ACC112 (cell line): ENCODE measurements around the gene PIM3.
A peak's percentile ranks its signal among the peaks of the same experiment; 100 is the strongest.

Experiments
- H2AFZ ChIP-seq: fragments of 200-600 bp; sonication (generic); one replicate; pipeline ENCODE4 v1.6.0; 2017; ENCODE audit warnings: antibody characterized with exemption, low read length; ENCODE audit not compliant: unreplicated experiment
- H3K27ac ChIP-seq: fragments of 200-600 bp; sonication (generic); 2 replicates; pipeline ENCODE4 v1.5.1; 2014; ENCODE audit warnings: low read depth, mild to moderate bottlenecking, antibody characterized with exemption, low read length, moderate library complexity
- H3K27me3 ChIP-seq: fragments of 200-600 bp; sonication (generic); 2 replicates; pipeline ENCODE4 v1.6.1; 2014; ENCODE audit warnings: mild to moderate bottlenecking, antibody characterized with exemption, low read length, moderate library complexity, mixed read lengths; ENCODE audit not compliant: insufficient read depth
- H3K36me3 ChIP-seq: fragments of 200-600 bp; sonication (generic); 2 replicates; pipeline ENCODE4 v1.6.1; 2016; ENCODE audit warnings: mild to moderate bottlenecking, antibody characterized with exemption, low read length, moderate library complexity, mixed read lengths; ENCODE audit not compliant: insufficient read depth
- H3K4me1 ChIP-seq: fragments of 200-600 bp; sonication (generic); one replicate; pipeline ENCODE4 v1.6.1; 2016; ENCODE audit warnings: low read length, mixed read lengths; ENCODE audit not compliant: insufficient read depth, unreplicated experiment, control insufficient read depth
- H3K4me3 ChIP-seq: fragments of 200-600 bp; sonication (generic); 2 replicates; pipeline ENCODE4 v1.5.1; 2014; ENCODE audit warnings: mild to moderate bottlenecking, low read depth, low read length
- H3K79me2 ChIP-seq: fragments of 200-600 bp; sonication (generic); one replicate; pipeline ENCODE4 v1.6.0; 2016; ENCODE audit warnings: low read length; ENCODE audit not compliant: control insufficient read depth, unreplicated experiment, insufficient read depth

PIM3 gene

GRCh38 chr22:49960159-49961004, at the start of gene PIM3:
TSS of gene PIM3 (plus strand) at chr22:49960772. CDS start at chr22:49960948, 176 bp downstream.
- Histone ChIP-seq H3K27me3 (no peaks in the 10 kb centered on the region), H3K79me2 (peaks cover 25% of the 10 kb centered on the region), H3K27ac (peak within 1 kb of the TSS; percentile 77; the same call in 1 of the 2 replicates), H3K36me3 (no peaks in the 10 kb centered on the region), H2AFZ (no peak within 1 kb of the TSS), H3K4me3 (peak within 1 kb of the TSS; percentile 90), H3K4me1 (peaks cover 8% of the 10 kb centered on the region)

- Histone ChIP-seq H2AFZ (no peak overlapping the region), H3K27me3 (no peaks in the 10 kb centered on the region), H3K4me1 (no peaks in the 10 kb centered on the region), H3K36me3 (no peaks in the 10 kb centered on the region), H3K79me2 (no peaks in the 10 kb centered on the region), H3K4me3 (no peak overlapping the region), H3K27ac (no peak overlapping the region)
These were observed 48.5 kb upstream of the PIM3 start for GRCh38 chr22:49911881-49912625.

DNA sequence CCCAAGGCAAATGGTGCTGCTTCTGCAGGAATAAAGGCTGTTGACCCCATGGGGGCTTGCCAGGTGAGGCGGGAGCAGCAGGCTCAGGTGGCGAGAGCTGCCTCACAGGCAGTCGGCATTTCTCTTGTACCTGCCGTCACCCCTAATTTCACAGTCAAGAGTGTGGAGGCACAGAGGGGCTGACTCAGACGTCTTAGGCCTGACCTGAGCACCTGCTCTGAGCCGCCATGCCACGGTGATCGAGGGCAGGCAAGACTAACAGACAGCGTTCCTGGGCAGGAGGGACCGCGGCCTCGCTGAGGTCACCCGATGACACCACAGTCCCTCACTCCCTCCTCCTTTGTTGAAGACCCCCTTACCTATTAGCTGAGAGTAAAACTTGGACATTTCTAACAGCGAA, 47.5 kb upstream of the PIM3 start:
- no peaks in the 10 kb centered on the region for H3K4me1 ChIP-seq
- H3K27me3 ChIP-seq = no peaks in the 10 kb centered on the region
- H3K4me3 ChIP-seq = no peak overlapping the region
- no peaks in the 10 kb centered on the region for H3K36me3 ChIP-seq
- no peaks in the 10 kb centered on the region for H3K79me2 ChIP-seq
- H3K27ac ChIP-seq = no peak overlapping the region
- no peak overlapping the region for H2AFZ ChIP-seq

DNA sequence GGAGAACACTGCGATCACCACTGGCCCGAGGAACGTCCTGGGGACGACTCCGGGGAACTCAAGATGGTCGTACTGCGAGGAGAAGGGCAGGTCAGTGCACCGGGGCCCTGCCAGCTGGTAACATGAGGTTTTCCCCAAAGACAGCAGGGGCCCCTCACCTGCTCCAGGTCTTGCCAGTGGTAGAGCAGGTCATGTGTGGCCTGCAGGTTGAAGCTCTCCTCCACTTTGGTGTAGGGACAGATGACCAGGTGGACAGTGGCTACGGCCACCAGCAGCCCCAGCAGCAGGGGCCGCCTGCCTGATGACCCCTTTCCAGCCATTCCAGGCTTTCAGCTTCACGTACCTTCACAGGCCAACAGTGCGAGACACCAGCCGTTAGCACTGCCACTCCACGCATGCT, 47.1 kb upstream of the PIM3 start:
- H2AFZ ChIP-seq = no peak overlapping the region
- H3K4me1 ChIP-seq = no peaks in the 10 kb centered on the region
- H3K27ac ChIP-seq = no peak overlapping the region
- no peaks in the 10 kb centered on the region for H3K79me2 ChIP-seq
- H3K36me3 ChIP-seq = no peaks in the 10 kb centered on the region
- no peaks in the 10 kb centered on the region for H3K27me3 ChIP-seq
- H3K4me3 ChIP-seq = no peak overlapping the region

DNA sequence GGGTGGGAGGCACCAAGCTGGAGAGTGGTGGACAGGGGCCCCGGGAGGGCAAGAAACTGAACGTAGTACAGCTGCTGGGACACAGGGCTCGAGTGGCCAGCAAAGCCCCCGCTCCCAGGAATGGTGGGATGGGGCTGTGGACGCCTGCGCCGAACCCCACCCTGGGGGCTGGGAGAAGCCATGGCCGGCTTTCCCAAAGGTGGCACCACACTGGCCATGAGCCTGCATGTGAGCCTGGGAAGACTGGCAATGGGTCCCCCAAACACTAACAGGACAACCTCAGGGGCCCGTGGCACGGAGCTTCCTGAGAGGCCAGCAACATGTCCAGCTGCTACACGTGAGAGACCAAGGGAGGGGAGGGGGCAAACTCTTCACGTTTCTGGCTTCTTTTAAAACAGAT, 46.3 kb upstream of the PIM3 start:
- H3K4me3 ChIP-seq = no peak overlapping the region
- no peak overlapping the region for H2AFZ ChIP-seq
- no peaks in the 10 kb centered on the region for H3K27me3 ChIP-seq
- peaks cover under 1% of the 10 kb centered on the region for H3K4me1 ChIP-seq
- H3K79me2 ChIP-seq = no peaks in the 10 kb centered on the region
- no peak overlapping the region for H3K27ac ChIP-seq
- no peaks in the 10 kb centered on the region for H3K36me3 ChIP-seq

DNA sequence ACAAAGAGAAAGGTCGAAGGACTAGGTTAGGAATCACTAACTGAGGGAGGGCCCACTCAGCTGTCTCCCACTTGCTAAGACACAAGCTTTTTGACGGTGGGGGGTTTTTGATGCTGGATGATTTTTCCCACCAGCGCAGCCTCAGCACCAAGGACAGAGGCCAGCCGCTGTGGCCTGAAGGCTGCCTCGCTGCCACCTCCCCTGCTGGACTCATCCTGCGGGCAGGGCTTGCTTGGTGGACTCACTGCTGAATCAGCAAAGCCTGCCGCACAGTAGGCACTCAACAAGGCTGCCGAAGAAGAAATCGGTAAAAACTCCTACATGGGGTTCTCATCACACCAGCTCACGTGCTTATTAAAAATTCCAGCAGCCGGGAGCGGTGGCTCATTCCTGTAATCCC, 45.0 kb upstream of the PIM3 start:
- no peak overlapping the region for H2AFZ ChIP-seq
- H3K4me3 ChIP-seq = no peak overlapping the region
- H3K36me3 ChIP-seq = no peaks in the 10 kb centered on the region

DNA sequence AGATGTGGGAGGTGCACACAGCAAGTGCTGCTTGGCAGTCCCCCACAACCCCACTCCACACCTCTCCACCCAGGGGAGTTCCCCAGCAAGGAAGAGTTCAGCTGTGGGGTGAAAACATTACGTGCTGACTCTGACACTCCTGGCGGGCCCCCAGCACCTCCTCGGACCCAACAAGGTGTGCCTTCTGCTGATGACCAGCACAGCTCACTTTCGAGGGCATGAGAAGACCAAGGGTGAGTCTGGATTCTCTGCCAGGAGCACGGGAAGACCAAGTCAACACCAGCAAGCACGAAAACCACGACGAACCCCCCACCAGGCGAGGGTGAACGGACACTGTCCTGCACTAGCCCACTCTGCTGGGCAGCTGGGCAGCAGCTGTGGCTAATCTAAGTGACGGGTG, 43.7 kb upstream of the PIM3 start:
- no peaks in the 10 kb centered on the region for H3K36me3 ChIP-seq

More for the DNA sequence above, 45.0 kb upstream of the PIM3 start:
- no peak overlapping the region for H3K27ac ChIP-seq
- no peaks in the 10 kb centered on the region for H3K79me2 ChIP-seq
- peaks cover 6% of the 10 kb centered on the region for H3K4me1 ChIP-seq
- no peaks in the 10 kb centered on the region for H3K27me3 ChIP-seq

DNA sequence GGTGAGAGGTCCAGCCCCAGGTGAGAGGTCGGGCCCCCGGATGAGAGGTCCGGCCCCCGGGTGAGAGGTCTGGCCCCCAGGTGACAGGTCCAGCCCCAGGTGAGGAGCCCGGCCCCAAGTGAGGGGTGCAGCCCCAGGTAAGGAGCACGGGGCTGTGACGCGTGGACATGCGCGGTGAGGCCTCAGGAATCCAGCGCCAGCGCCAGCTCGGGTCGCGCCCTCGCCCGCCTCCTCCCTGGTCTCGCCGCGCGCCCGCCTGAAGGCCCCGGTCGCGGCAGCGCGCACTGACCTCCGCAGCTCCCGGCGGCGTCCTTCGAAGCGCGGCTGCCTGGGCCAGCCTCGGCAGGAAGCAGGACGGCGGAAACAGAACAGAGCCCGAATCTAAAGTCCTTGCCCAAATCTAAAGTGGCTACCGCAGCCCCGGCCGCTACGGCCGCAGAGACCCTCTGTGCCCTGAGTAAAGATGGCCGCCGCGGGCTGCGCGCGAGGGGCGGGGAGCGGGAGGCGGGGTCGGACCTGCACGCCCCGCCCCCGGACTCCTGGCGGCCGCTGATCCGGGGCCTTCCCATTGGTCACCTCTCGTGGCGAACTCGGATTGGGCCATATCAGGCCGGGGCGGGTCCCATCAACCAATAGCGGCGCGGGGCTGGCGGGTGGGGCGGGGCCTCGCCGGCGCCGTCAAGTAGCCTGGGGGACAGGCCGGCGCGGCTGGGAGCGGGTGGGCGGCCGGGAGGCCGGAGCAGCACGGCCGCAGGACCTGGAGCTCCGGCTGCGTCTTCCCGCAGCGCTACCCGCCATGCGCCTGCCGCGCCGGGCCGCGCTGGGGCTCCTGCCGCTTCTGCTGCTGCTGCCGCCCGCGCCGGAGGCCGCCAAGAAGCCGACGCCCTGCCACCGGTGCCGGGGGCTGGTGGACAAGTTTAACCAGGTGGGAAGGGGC, 42.3 kb upstream of the PIM3 start, which contains the start of the genes ALG12 and CRELD2:
Gene ALG12 (minus strand): TSS at position 465 of the 937 bp plus-strand sequence. CDS start 4,673 bp downstream, outside the sequence.
Gene CRELD2 (plus strand): TSS at position 661 of the 937 bp plus-strand sequence. CDS start 136 bp downstream, at position 797.
- no peaks in the 10 kb centered on the region for H3K36me3 ChIP-seq
- peak within 1 kb of the TSS; percentile 82 for H3K27ac ChIP-seq
- peaks cover 6% of the 10 kb centered on the region for H3K4me1 ChIP-seq
- H3K27me3 ChIP-seq = no peaks in the 10 kb centered on the region
- no peaks in the 10 kb centered on the region for H3K79me2 ChIP-seq
- H3K4me3 ChIP-seq = peak within 1 kb of the TSS; percentile 87
- H2AFZ ChIP-seq = no peak within 1 kb of the TSS

More for the DNA sequence above, 43.7 kb upstream of the PIM3 start:
- H3K79me2 ChIP-seq = no peaks in the 10 kb centered on the region
- H3K27ac ChIP-seq = no peak overlapping the region
- no peak overlapping the region for H2AFZ ChIP-seq
- H3K4me1 ChIP-seq = peaks cover 6% of the 10 kb centered on the region
- 0 out of 2 replicates have a peak overlapping the region, but pooled peaks have one; percentile 87 for H3K4me3 ChIP-seq
- H3K27me3 ChIP-seq = no peaks in the 10 kb centered on the region

- H2AFZ ChIP-seq = no peak overlapping the region
- no peak overlapping the region for H3K27ac ChIP-seq
- no peaks in the 10 kb centered on the region for H3K36me3 ChIP-seq
- H3K4me3 ChIP-seq = peak overlapping the region; percentile 87
- peaks cover 6% of the 10 kb centered on the region for H3K4me1 ChIP-seq
- no peaks in the 10 kb centered on the region for H3K79me2 ChIP-seq
- H3K27me3 ChIP-seq = no peaks in the 10 kb centered on the region
These were observed 41.4 kb upstream of the PIM3 start for GRCh38 chr22:49918911-49919881.
